Endothelial cell of umbilical vein (primary cell): ENCODE measurements around the gene EDDM3A. TPM values are rescaled to one million over a fixed set of nuclear protein-coding genes. Genes with fewer than 3 reads are reported as not detected.

Experiments
- BruUV-seq: library from RNA; stranded (reverse); fragments of 400-500 nt; replicated peaks from 2 replicates; lab custom pipeline; 2021; lab: Mats Ljungman, UMichigan
- CTCF ChIA-PET: fragments of 300-600, 350-600 bp; sonication (Branson Sonifier 250); formaldehyde crosslinking; loops from one replicate; lab custom pipeline; 2021; ENCODE audit warnings: antibody characterized with exemption, inconsistent platforms; lab: Charles Lee
- POLR2A ChIA-PET: fragments of 300-600, 350-600 bp; sonication (Branson Sonifier 250); formaldehyde crosslinking; loops from one replicate; lab custom pipeline; 2021; ENCODE audit warnings: antibody characterized with exemption, inconsistent platforms; lab: Charles Lee
- DNase-seq: peaks from one replicate; pipeline ENCODE4 v3.0.0-alpha.2; 2011; ENCODE audit warnings: low read depth, low spot score
- FAIRE-seq: peaks from 2 replicates; lab custom pipeline; 2011; peaks lifted over from hg19 to GRCh38; lab: Jason Lieb, UNC
- H2AFZ ChIP-seq: 2 replicates; pipeline ENCODE4 v1.6.0; 2012; ENCODE audit warnings: low read depth, low read length, control low read depth, inconsistent platforms
- H3K27ac ChIP-seq: 2 replicates; pipeline ENCODE4 v1.5.1; 2011; ENCODE audit warnings: low read depth, mild to moderate bottlenecking, control low read depth, low read length, moderate library complexity; ENCODE audit not compliant: insufficient read depth
- H3K27me3 ChIP-seq, 2 experiments: 2 replicates each; pipeline versions ENCODE4 v1.6.0 to v1.6.1; 2011; ENCODE audit warnings: low read length in 2 of 2, mixed read lengths in 1 of 2; ENCODE audit not compliant: control insufficient read depth in 2 of 2, insufficient read depth in 2 of 2
- H3K36me3 ChIP-seq, 2 experiments: 2 replicates in 1 of 2; 3 replicates in 1 of 2; pipeline ENCODE4 v1.5.1; 2011; ENCODE audit warnings: low read length in 2 of 2, mild to moderate bottlenecking in 1 of 2, moderate library complexity in 1 of 2; ENCODE audit not compliant: control insufficient read depth in 2 of 2, insufficient read depth in 2 of 2; ENCODE audit errors: extremely low read depth in 1 of 2
- H3K4me1 ChIP-seq: 3 replicates; pipeline ENCODE4 v1.5.1; 2011; ENCODE audit warnings: mild to moderate bottlenecking, low read length; ENCODE audit not compliant: control insufficient read depth, insufficient read depth; ENCODE audit errors: extremely low read depth
- H3K4me2 ChIP-seq: 2 replicates; pipeline ENCODE4 v1.6.1; 2011; ENCODE audit warnings: low read length, control low read depth, mixed read lengths; ENCODE audit not compliant: insufficient read depth
- H3K4me3 ChIP-seq, 3 experiments: fragments of 200-600 bp in 1 of 3; sonication (generic), shearing (Covaris generic) in 1 of 3; replicated peaks in 1 of 3; 2 replicates each; pipeline ENCODE4 v1.5.1; 2011 to 2016; ENCODE audit warnings: control low read depth in 3 of 3, low read length in 3 of 3, mild to moderate bottlenecking in 2 of 3, inconsistent platforms in 1 of 3, low read depth in 1 of 3, moderate library complexity in 1 of 3; ENCODE audit not compliant: insufficient read depth in 1 of 3
- H3K79me2 ChIP-seq: 2 replicates; pipeline ENCODE4 v1.6.0; 2012; ENCODE audit warnings: low read length, inconsistent platforms; ENCODE audit not compliant: control insufficient read depth, insufficient read depth
- H3K9ac ChIP-seq: replicated peaks from 2 replicates; pipeline ENCODE3; 2011; ENCODE audit warnings: low read length, control low read depth; ENCODE audit not compliant: insufficient read depth; ENCODE audit errors: extremely low read depth
- H3K9me1 ChIP-seq: replicated peaks from 3 replicates; pipeline ENCODE4 v1.6.0; 2011; ENCODE audit warnings: mild to moderate bottlenecking, low read length; ENCODE audit not compliant: control insufficient read depth, insufficient read depth; ENCODE audit errors: extremely low read depth
- H3K9me3 ChIP-seq: replicated peaks from 2 replicates; pipeline ENCODE4 v1.5.1; 2012; ENCODE audit warnings: low read length, inconsistent platforms; ENCODE audit not compliant: control insufficient read depth, insufficient read depth
- H4K20me1 ChIP-seq: replicated peaks from 2 replicates; pipeline ENCODE3; 2011; ENCODE audit warnings: mild to moderate bottlenecking, low read length; ENCODE audit not compliant: control insufficient read depth, insufficient read depth; ENCODE audit errors: extremely low read depth
- EZH2 ChIP-seq: IDR thresholded peaks from 2 replicates; pipeline ENCODE4 v1.6.1; 2012; ENCODE audit warnings: borderline replicate concordance, low read depth, mild to moderate bottlenecking, moderate library complexity, low read length, inconsistent platforms; ENCODE audit not compliant: severe bottlenecking
- FOS ChIP-seq: IDR thresholded peaks from 2 replicates; pipeline ENCODE4 v1.6.1; 2011; ENCODE audit warnings: mild to moderate bottlenecking, low read length, moderate library complexity, borderline replicate concordance; ENCODE audit not compliant: insufficient read depth
- GATA2 ChIP-seq: IDR thresholded peaks from 2 replicates; pipeline ENCODE4 v1.7.0; 2011; ENCODE audit warnings: low read depth, mild to moderate bottlenecking, moderate library complexity, mixed read lengths, low read length; ENCODE audit not compliant: insufficient read length, insufficient read depth
- JUN ChIP-seq: IDR thresholded peaks from 2 replicates; pipeline ENCODE4 v1.6.1; 2011; ENCODE audit warnings: borderline replicate concordance, low read depth; ENCODE audit not compliant: insufficient read length, insufficient read depth
- MYC ChIP-seq: IDR thresholded peaks from one replicate; pipeline ENCODE4 v1.6.1; 2011; ENCODE audit warnings: mild to moderate bottlenecking, low read depth, low read length
- POLR2A ChIP-seq: IDR thresholded peaks from 2 replicates; pipeline ENCODE4 v1.6.1; 2012; ENCODE audit warnings: low read depth, mild to moderate bottlenecking, control low read depth, low read length
- POLR2AphosphoS5 ChIP-seq: IDR thresholded peaks from 2 replicates; pipeline ENCODE4 v1.6.1; 2012; ENCODE audit warnings: low read depth, mild to moderate bottlenecking, control low read depth, low read length, moderate library complexity; ENCODE audit not compliant: insufficient read depth
- dilution Hi-C: fragments of 300-500 bp; cut with MboI; formaldehyde crosslinking; loops from one replicate; pipeline ENCODE4 v1.15.0; 2019; ENCODE audit warnings: low sequenced_read_pairs; ENCODE audit not compliant: extremely low pct_ligation_motif_present
- intact Hi-C: fragments of 100-400 bp; cut with micrococcal nuclease; formaldehyde crosslinking; loops from one replicate; pipeline ENCODE4 v1.10.0; 2022
- polyA plus RNA-seq, 4 experiments: library from polyadenylated mRNA; depleted of rRNA in 3 of 4; stranded (reverse) in 3 of 4; unstranded in 1 of 4; fragments of >200 nt; gene quantifications; 2 replicates each; pipeline versions ENCODE4 v1.2.1 to v1.2.3, GENCODE V29; 2011 to 2012; ENCODE audit warnings: missing spikeins in 1 of 4
- total RNA-seq: library from RNA; stranded (reverse); gene quantifications from 2 replicates; pipeline ENCODE4 v1.2.3, GENCODE V29; 2021
- TF ChIP-seq, protein P1 (sequence below), 2 donors: IDR thresholded peaks; 1 replicate in 1 of 2; 2 replicates in 1 of 2; pipeline ENCODE4 v1.5.1; 2011; ENCODE audit warnings: low read length in 2 of 2, mild to moderate bottlenecking in 2 of 2, moderate library complexity in 2 of 2, control low read depth in 1 of 2, inconsistent platforms in 1 of 2, low read depth in 1 of 2; ENCODE audit not compliant: insufficient read depth in 1 of 2; ENCODE audit errors: extremely low read depth in 1 of 2
- TF ChIP-seq, protein P2 (sequence below): IDR thresholded peaks from 2 replicates; pipeline ENCODE4 v1.6.1; 2011; ENCODE audit not compliant: insufficient read depth, insufficient read length

Gene EDDM3A
- total and polyA plus RNA-seq, 2 donors (not counting 3 experiments of a cell fraction or from before 2014, with no cell fraction given), result not detected

DNA sequence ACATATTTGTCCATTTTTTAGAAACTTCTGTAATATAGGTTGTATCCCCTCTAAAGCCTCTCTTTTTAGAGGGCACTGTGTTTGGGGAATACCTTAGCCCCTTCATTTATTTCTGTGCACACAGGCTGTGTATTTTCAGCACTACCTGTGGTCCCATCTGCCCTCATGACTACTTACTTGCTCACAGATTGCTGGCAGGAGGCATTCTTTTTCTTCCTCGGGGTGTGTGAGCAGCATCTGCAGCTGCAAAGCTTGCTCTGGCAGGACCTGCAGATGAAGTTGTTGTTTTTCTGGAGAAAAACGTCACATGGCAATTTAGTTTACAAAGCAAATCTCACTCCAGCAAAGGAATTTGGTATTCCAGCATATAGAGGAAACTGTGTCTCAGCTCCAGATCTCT, 32.8 kb upstream of the EDDM3A start:
- H3K9ac ChIP-seq, result no peak overlapping the region
- no peak for FAIRE-seq
- TF ChIP-seq GATA2 (no peak), POLR2A (no peak), MYC (no peak), EZH2 (no peak), JUN (no peak), FOS (no peak), POLR2AphosphoS5 (no peak)
- TF ChIP-seq, protein P1, sequence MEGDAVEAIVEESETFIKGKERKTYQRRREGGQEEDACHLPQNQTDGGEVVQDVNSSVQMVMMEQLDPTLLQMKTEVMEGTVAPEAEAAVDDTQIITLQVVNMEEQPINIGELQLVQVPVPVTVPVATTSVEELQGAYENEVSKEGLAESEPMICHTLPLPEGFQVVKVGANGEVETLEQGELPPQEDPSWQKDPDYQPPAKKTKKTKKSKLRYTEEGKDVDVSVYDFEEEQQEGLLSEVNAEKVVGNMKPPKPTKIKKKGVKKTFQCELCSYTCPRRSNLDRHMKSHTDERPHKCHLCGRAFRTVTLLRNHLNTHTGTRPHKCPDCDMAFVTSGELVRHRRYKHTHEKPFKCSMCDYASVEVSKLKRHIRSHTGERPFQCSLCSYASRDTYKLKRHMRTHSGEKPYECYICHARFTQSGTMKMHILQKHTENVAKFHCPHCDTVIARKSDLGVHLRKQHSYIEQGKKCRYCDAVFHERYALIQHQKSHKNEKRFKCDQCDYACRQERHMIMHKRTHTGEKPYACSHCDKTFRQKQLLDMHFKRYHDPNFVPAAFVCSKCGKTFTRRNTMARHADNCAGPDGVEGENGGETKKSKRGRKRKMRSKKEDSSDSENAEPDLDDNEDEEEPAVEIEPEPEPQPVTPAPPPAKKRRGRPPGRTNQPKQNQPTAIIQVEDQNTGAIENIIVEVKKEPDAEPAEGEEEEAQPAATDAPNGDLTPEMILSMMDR (IDR thresholded peaks at IDR 0.05; ENCODE audit: extremely low read depth in 1 of 2, insufficient read depth in 1 of 2, low read depth in 1 of 2, low read length in 2 of 2), result no peak
- TF ChIP-seq, protein P2, sequence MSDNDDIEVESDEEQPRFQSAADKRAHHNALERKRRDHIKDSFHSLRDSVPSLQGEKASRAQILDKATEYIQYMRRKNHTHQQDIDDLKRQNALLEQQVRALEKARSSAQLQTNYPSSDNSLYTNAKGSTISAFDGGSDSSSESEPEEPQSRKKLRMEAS, result no peak
- no peaks in the 10 kb centered on the region for H3K9me3 ChIP-seq
- no peaks in the 10 kb centered on the region for H3K36me3 ChIP-seq
- no peaks in the 10 kb centered on the region for H3K79me2 ChIP-seq
- no peak overlapping the region for H3K4me3 ChIP-seq
- BruUV-seq, result no TSS peak
- no peaks in the 10 kb centered on the region for H3K9me1 ChIP-seq
- no peak for DNase-seq
- H4K20me1 ChIP-seq, result no peaks in the 10 kb centered on the region
- dilution Hi-C loops, result no loop called here
- H2AFZ ChIP-seq, result no peak overlapping the region
- no peak overlapping the region for H3K27ac ChIP-seq
- intact Hi-C loops, result no loop called here
- ChIA-PET POLR2A (no interaction called here), CTCF (interaction anchor here (1.0 to 4.2 kb wide), 3 partner anchors 124 to 145 kb away, joined by 3 to 15 read pairs (median 3); no protein-coding TSS in a partner anchor)
- H3K4me1 ChIP-seq, result no peaks in the 10 kb centered on the region
- H3K27me3 ChIP-seq, result peaks cover 4 to 7% of the 10 kb centered on the region in 2 experiments
- H3K4me2 ChIP-seq, result no peak overlapping the region
